ENCODE measurements around the gene SLC22A23. TPM values are rescaled to one million over a fixed set of nuclear protein-coding genes. Genes with fewer than 3 reads are reported as not detected.

SLC22A23 gene
- total RNA-seq, 2 experiments from 2014 or later = 13.4 to 13.6 TPM

DNA sequence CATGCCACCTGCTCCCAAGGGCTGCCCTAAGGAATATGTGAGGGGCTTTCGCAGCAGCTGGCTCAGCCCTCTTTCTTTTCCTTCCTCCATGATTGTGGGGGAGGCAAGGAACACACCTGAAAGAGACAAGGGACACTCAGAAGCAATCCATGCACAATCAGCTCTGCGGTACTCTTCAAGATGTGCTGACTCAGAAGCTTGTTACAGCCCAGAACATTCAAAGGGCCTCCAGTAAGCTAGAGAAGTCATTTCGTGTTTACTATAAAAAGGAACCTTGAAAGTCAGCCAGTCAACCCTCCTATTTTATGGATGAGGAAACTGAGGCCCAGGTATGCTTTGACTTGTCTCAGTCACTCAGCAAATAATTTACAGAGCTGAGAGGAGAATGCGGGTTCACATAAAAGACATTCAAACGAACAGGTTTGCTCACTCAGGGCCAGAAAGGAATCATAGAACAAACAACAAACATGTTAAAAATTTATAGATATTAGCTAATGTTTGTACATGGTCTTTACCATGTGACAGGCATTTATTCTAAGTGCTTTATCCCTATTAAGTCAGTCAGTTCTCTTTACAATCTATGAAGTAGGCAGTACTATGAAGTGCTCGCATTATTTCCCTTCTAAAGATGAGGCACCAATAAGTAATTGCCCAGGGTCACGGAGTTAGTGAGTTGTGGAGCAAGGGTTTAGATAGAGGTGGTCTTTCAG lies 37.7 kb upstream of the SLC22A23 start:
- TF ChIP-seq, protein P1, sequence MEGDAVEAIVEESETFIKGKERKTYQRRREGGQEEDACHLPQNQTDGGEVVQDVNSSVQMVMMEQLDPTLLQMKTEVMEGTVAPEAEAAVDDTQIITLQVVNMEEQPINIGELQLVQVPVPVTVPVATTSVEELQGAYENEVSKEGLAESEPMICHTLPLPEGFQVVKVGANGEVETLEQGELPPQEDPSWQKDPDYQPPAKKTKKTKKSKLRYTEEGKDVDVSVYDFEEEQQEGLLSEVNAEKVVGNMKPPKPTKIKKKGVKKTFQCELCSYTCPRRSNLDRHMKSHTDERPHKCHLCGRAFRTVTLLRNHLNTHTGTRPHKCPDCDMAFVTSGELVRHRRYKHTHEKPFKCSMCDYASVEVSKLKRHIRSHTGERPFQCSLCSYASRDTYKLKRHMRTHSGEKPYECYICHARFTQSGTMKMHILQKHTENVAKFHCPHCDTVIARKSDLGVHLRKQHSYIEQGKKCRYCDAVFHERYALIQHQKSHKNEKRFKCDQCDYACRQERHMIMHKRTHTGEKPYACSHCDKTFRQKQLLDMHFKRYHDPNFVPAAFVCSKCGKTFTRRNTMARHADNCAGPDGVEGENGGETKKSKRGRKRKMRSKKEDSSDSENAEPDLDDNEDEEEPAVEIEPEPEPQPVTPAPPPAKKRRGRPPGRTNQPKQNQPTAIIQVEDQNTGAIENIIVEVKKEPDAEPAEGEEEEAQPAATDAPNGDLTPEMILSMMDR (IDR thresholded peaks at IDR 0.05) = no peak
- Mint-ChIP-seq H3K9me3 (no peaks in the 10 kb centered on the region), H3K4me1 (ENCODE audit: low read depth) (no peaks in the 10 kb centered on the region), H3K27me3 (peaks cover 39% of the 10 kb centered on the region), H3K4me3 (no peak overlapping the region), H3K36me3 (ENCODE audit: low read depth) (no peaks in the 10 kb centered on the region), H3K27ac (no peak overlapping the region)
- ATAC-seq (ENCODE audit: poor library complexity) = no peak
- Histone ChIP-seq H3K4me3 (ENCODE audit: low read length) (no peak overlapping the region), H3K4me1 (ENCODE audit: insufficient read depth, low read length) (no peaks in the 10 kb centered on the region), H3K9me3 (ENCODE audit: control insufficient read depth in 1 of 2, insufficient read depth in 1 of 2, low read length in 2 of 2) (no peaks in the 10 kb centered on the region), H3K27me3 (ENCODE audit: control insufficient read depth in 1 of 2, insufficient read depth in 2 of 2, low read length in 2 of 2) (peaks cover 0 to 7% of the 10 kb centered on the region in 2 experiments), H3K36me3 (ENCODE audit: insufficient read depth, low read length) (no peaks in the 10 kb centered on the region), H3K27ac (ENCODE audit: low read depth in 1 of 2, low read length in 2 of 2) (no peak overlapping the region)
- DNase-seq = no peak
- ChIA-PET POLR2A (no interaction called here), CTCF (no interaction called here)
- intact Hi-C loops (cut with DNase I, micrococcal nuclease) = no loop called here

DNA sequence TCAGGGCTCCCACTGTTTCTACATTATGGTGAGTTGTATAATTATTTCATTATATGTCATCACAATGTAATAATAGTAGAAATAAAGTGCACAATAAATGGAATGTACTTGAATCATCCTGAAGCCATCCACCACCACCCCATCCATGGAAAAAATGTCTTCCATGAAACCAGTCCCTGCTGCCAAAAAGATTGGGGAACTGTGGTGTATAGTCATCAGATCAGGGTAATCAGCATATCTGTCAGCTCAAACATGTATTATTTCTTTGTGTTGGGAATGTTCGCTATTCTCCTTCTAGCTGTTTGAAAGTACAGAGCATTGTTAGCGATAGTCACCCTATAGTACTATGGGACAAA lies 33.8 kb upstream of the SLC22A23 start:
- POLR2A ChIA-PET = no interaction called here
- H3K4me1 Mint-ChIP-seq (ENCODE audit: low read depth) = no peaks in the 10 kb centered on the region
- H3K4me1 ChIP-seq (ENCODE audit: insufficient read depth, low read length) = no peaks in the 10 kb centered on the region

DNA sequence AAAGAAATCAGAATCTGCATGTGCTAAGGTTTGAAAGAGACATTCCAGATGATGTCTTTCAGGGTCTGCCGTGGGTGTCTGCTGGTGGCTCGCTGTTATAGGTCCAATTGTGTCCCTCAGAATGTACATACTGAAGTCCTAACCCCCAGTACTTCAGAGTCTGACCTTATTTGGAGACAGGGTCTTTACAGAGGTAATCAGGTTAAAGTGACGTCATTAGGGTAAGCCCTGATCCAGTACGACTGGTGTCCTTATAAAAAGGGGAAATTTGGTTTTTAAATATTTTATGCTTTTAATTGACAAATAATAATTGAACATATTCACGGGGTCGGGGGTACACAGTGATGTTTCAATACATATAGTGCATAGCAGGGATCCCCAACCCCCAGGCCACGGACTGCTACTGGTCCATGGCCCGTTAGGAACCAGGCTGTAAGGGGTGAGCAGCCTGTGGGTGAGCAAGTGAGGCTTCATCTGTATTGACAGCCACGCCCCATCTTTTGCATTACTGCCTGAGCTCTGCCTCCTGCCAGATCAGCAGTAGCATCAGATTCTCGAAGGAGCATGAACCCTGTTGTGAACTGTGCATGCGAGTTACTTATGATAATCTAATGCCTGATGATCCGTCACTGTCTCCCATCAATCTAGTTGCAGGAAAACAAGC lies 33.2 kb upstream of the SLC22A23 start:
- DNase-seq = no peak
- Histone ChIP-seq H3K27me3 (ENCODE audit: control insufficient read depth in 1 of 2, insufficient read depth in 2 of 2, low read length in 2 of 2) (peaks cover 0 to 11% of the 10 kb centered on the region in 2 experiments), H3K36me3 (ENCODE audit: insufficient read depth, low read length) (no peaks in the 10 kb centered on the region), H3K9me3 (ENCODE audit: control insufficient read depth in 1 of 2, insufficient read depth in 1 of 2, low read length in 2 of 2) (no peaks in the 10 kb centered on the region), H3K4me1 (ENCODE audit: insufficient read depth, low read length) (no peaks in the 10 kb centered on the region), H3K27ac (ENCODE audit: low read depth in 1 of 2, low read length in 2 of 2) (no peak overlapping the region), H3K4me3 (ENCODE audit: low read length) (no peak overlapping the region)
- Mint-ChIP-seq H3K27ac (no peak overlapping the region), H3K27me3 (peaks cover 40% of the 10 kb centered on the region), H3K36me3 (ENCODE audit: low read depth) (no peaks in the 10 kb centered on the region), H3K4me3 (no peak overlapping the region), H3K4me1 (ENCODE audit: low read depth) (no peaks in the 10 kb centered on the region), H3K9me3 (no peaks in the 10 kb centered on the region)
- ChIA-PET CTCF (no interaction called here), POLR2A (no interaction called here)
- TF ChIP-seq, protein P1 (IDR thresholded peaks at IDR 0.05) = no peak
- intact Hi-C loops (cut with DNase I, micrococcal nuclease) = no loop called here
- no peak for ATAC-seq (ENCODE audit: poor library complexity)

More for the DNA sequence above, 33.8 kb upstream of the SLC22A23 start:
- DNase-seq (no peak), ATAC-seq (ENCODE audit: poor library complexity) (no peak)
- no peak overlapping the region for H3K4me3 Mint-ChIP-seq
- H3K27me3 Mint-ChIP-seq = peaks cover 41% of the 10 kb centered on the region
- no peaks in the 10 kb centered on the region for H3K36me3 Mint-ChIP-seq (ENCODE audit: low read depth)
- CTCF ChIA-PET = no interaction called here
- Histone ChIP-seq H3K9me3 (ENCODE audit: control insufficient read depth in 1 of 2, insufficient read depth in 1 of 2, low read length in 2 of 2) (no peaks in the 10 kb centered on the region), H3K4me3 (ENCODE audit: low read length) (no peak overlapping the region), H3K27me3 (ENCODE audit: control insufficient read depth in 1 of 2, insufficient read depth in 2 of 2, low read length in 2 of 2) (peaks cover 0 to 11% of the 10 kb centered on the region in 2 experiments), H3K27ac (ENCODE audit: low read depth in 1 of 2, low read length in 2 of 2) (no peak overlapping the region), H3K36me3 (ENCODE audit: insufficient read depth, low read length) (no peaks in the 10 kb centered on the region)
- TF ChIP-seq, protein P1 (IDR thresholded peaks at IDR 0.05) = no peak
- no peak overlapping the region for H3K27ac Mint-ChIP-seq
- intact Hi-C loops (cut with DNase I, micrococcal nuclease) = no loop called here
- no peaks in the 10 kb centered on the region for H3K9me3 Mint-ChIP-seq
